ENCODE measurements around the gene IGFBP5. TPM values are rescaled to one million over a fixed set of nuclear protein-coding genes. Genes with fewer than 3 reads are reported as not detected.

Gene IGFBP5
- total and polyA plus RNA-seq, 2 experiments from 2014 or later, result 113 to 232 TPM

DNA sequence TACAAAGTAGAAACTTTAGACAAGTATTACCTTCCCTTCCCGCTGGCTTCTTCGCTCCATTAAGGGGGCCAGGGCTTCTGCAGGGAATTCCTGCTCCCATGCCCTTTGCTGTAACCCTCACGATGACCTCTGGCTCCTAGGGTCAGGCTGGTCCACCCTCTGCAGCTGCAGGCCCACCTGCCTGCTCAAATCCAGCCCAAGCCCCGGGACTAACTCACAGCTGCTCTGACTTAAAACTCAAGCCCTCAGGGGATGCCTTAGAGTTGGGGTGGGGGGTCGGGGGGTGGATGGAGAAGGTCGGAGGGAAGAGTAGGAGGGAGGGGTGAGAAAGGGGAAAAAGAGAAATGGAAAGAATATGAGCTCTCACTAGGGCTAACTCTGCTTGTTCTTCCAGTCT lies 4.9 kb downstream of the IGFBP5 start:
- Histone ChIP-seq H4K20me1 (ENCODE audit: insufficient read depth, poor library complexity, severe bottlenecking) (peaks cover 45% of the 10 kb centered on the region), H3K27me3 (no peaks in the 10 kb centered on the region), H3K4me2 (peak overlapping the region; percentile 94), H3K36me3 (replicated peaks; ENCODE audit: insufficient read depth, low read depth) (no peaks in the 10 kb centered on the region), H3K4me3 (no peak overlapping the region), H2AFZ (no peak overlapping the region), H3K4me1 (ENCODE audit: insufficient read depth) (peaks cover 13% of the 10 kb centered on the region), H3K9me2 (replicated peaks; ENCODE audit: insufficient read depth) (no peaks in the 10 kb centered on the region), H3K27ac (peak overlapping the region; percentile 54), H3K79me2 (peaks cover 58% of the 10 kb centered on the region), H3K9me3 (ENCODE audit: low read depth) (no peaks in the 10 kb centered on the region)
- no peak for TF ChIP-seq EZH2phosphoT487 (IDR thresholded peaks at IDR 0.05; ENCODE audit: low read depth, severe bottlenecking, unreplicated experiment)
- TF ChIP-seq, protein P1, sequence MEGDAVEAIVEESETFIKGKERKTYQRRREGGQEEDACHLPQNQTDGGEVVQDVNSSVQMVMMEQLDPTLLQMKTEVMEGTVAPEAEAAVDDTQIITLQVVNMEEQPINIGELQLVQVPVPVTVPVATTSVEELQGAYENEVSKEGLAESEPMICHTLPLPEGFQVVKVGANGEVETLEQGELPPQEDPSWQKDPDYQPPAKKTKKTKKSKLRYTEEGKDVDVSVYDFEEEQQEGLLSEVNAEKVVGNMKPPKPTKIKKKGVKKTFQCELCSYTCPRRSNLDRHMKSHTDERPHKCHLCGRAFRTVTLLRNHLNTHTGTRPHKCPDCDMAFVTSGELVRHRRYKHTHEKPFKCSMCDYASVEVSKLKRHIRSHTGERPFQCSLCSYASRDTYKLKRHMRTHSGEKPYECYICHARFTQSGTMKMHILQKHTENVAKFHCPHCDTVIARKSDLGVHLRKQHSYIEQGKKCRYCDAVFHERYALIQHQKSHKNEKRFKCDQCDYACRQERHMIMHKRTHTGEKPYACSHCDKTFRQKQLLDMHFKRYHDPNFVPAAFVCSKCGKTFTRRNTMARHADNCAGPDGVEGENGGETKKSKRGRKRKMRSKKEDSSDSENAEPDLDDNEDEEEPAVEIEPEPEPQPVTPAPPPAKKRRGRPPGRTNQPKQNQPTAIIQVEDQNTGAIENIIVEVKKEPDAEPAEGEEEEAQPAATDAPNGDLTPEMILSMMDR (IDR thresholded peaks at IDR 0.05; ENCODE audit: poor library complexity), result no peak
- no peak for TF ChIP-seq EZH2 (IDR thresholded peaks at IDR 0.05; ENCODE audit: borderline replicate concordance)
- WGBS (ENCODE audit: low lambda C conversion rate, missing lambda C conversion rate), result 51% methylated on average over 4 of the region's 6 CpGs
- DNase-seq (ENCODE audit: low spot score), result no peak

DNA sequence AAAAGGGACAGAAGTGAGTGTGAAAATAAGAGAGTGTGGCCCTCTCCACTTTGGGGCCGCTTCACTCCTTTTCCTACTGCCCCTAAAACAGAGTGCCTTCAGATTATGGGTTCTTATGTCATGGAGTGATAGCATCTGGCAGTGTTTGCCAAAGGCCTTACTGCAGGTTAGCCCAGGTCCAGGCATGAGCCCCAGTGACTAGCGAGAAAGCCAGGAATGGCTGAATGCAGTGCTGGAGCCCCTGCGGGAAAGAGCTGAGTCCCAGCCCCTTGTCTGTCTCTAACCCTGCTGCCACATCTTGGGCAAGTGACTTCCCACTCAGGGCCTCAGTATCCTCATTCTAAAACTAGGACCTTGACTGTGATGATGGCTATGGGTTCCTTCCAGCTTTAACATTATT lies 6.0 kb downstream of the IGFBP5 start:
- Histone ChIP-seq H3K27ac (no peak overlapping the region), H3K4me1 (ENCODE audit: insufficient read depth) (peaks cover 16% of the 10 kb centered on the region), H3K4me3 (no peak overlapping the region), H3K36me3 (replicated peaks; ENCODE audit: insufficient read depth, low read depth) (no peaks in the 10 kb centered on the region), H3K9me3 (ENCODE audit: low read depth) (no peaks in the 10 kb centered on the region), H3K4me2 (peak overlapping the region; percentile 94), H3K79me2 (peaks cover 58% of the 10 kb centered on the region), H4K20me1 (ENCODE audit: insufficient read depth, poor library complexity, severe bottlenecking) (peaks cover 53% of the 10 kb centered on the region), H2AFZ (no peak overlapping the region), H3K9me2 (replicated peaks; ENCODE audit: insufficient read depth) (no peaks in the 10 kb centered on the region), H3K27me3 (no peaks in the 10 kb centered on the region)
- WGBS (ENCODE audit: low lambda C conversion rate, missing lambda C conversion rate), result 86% methylated on average over 3 of the region's 3 CpGs
- DNase-seq (ENCODE audit: low spot score), result no peak
- TF ChIP-seq, protein P1 (IDR thresholded peaks at IDR 0.05; ENCODE audit: poor library complexity), result no peak
- no peak for TF ChIP-seq EZH2 (IDR thresholded peaks at IDR 0.05; ENCODE audit: borderline replicate concordance)
- TF ChIP-seq EZH2phosphoT487 (IDR thresholded peaks at IDR 0.05; ENCODE audit: low read depth, severe bottlenecking, unreplicated experiment), result no peak

DNA sequence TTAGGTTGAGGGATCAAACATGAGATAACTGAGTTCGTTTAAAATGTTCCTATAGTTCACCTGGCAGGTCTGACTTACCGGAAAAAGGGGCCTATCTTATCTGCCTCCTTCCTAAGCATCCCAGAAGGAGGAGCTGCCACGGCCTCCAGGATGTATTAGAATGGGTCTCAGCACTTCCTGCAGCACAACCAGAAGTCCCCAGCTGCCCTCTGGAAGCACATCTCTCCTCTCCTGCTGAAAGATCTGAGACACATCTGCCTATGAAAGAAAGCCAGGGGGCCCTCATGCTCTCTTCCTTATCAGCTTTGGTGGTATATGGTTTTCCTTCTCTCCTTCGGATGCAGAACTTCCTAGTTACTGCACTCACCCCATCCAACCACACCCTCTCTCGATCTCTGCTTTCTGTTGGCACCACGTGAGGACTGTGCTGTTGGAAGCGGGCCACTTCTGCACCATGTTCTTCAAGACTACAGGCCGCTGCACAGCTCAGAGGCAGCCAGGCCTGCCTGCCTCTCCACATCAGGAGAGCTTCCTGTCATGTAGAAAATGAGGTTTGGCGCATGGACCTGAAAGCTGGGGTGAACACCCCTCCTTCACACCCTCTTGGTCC lies 6.5 kb downstream of the IGFBP5 start:
- peaks cover 20% of the 10 kb centered on the region for H3K4me1 ChIP-seq (ENCODE audit: insufficient read depth)
- H3K4me2 ChIP-seq, result peak overlapping the region; percentile 94
- TF ChIP-seq EZH2 (IDR thresholded peaks at IDR 0.05; ENCODE audit: borderline replicate concordance) (no peak), EZH2phosphoT487 (IDR thresholded peaks at IDR 0.05; ENCODE audit: low read depth, severe bottlenecking, unreplicated experiment) (no peak)
- TF ChIP-seq, protein P1 (IDR thresholded peaks at IDR 0.05; ENCODE audit: poor library complexity), result no peak
- H3K9me2 ChIP-seq (replicated peaks; ENCODE audit: insufficient read depth), result no peaks in the 10 kb centered on the region
- H3K27ac ChIP-seq, result no peak overlapping the region
- 74% methylated on average over 9 of the region's 9 CpGs for WGBS (ENCODE audit: low lambda C conversion rate, missing lambda C conversion rate)
- H3K36me3 ChIP-seq (replicated peaks; ENCODE audit: insufficient read depth, low read depth), result no peaks in the 10 kb centered on the region
- H3K79me2 ChIP-seq, result peaks cover 52% of the 10 kb centered on the region
- H3K4me3 ChIP-seq, result no peak overlapping the region
- H2AFZ ChIP-seq, result no peak overlapping the region
- no peaks in the 10 kb centered on the region for H3K27me3 ChIP-seq
- H3K9me3 ChIP-seq (ENCODE audit: low read depth), result no peaks in the 10 kb centered on the region
- peaks cover 53% of the 10 kb centered on the region for H4K20me1 ChIP-seq (ENCODE audit: insufficient read depth, poor library complexity, severe bottlenecking)
- no peak for DNase-seq (ENCODE audit: low spot score)
